IMR-90 (cell line): ENCODE data around the gene FXYD5. TPM values are rescaled to one million over a fixed set of nuclear protein-coding genes. Genes with fewer than 3 reads are reported as not detected.

Experiments
- ATAC-seq: fragments of 200-7000 bp; cut with Tn5 transposase; 2 replicates; pipeline ENCODE4 v1.9.1; 2020; ENCODE audit warnings: low read depth, mild to moderate bottlenecking, moderate library complexity
- BruUV-seq: library from RNA; stranded (reverse); fragments of 400-500 nt; replicated peaks from 2 replicates; lab custom pipeline; 2021; lab: Mats Ljungman, UMichigan
- CTCF ChIA-PET: fragments of 300-600 bp; formaldehyde crosslinking; extraction: SDS; loops from one replicate; lab custom pipeline; 2021; ENCODE audit warnings: antibody characterized with exemption; lab: Yijun Ruan, JAX
- POLR2A ChIA-PET: fragments of 300-600 bp; sonication (Branson Sonifier 250); formaldehyde crosslinking; loops from one replicate; lab custom pipeline; 2022; ENCODE audit warnings: antibody characterized with exemption; ENCODE audit not compliant: unreplicated experiment; lab: Charles Lee
- DNase-seq: peaks from one replicate; pipeline ENCODE4 v3.0.0; 2013
- H2AFZ ChIP-seq: replicated peaks from 2 replicates; pipeline ENCODE3; 2013; ENCODE audit warnings: low read length, mild to moderate bottlenecking; ENCODE audit not compliant: poor library complexity
- H2AK5ac ChIP-seq: 2 replicates; pipeline ENCODE4 v1.6.1; 2013; ENCODE audit warnings: low read depth, low read length, inconsistent platforms
- H2AK9ac ChIP-seq: replicated peaks from 2 replicates; pipeline ENCODE3; 2013; ENCODE audit warnings: mild to moderate bottlenecking, low read depth, low read length, moderate library complexity; ENCODE audit not compliant: poor library complexity
- H2BK120ac ChIP-seq: 2 replicates; pipeline ENCODE4 v1.6.1; 2013; ENCODE audit warnings: low read depth, low read length, inconsistent platforms
- H2BK15ac ChIP-seq: 3 replicates; pipeline ENCODE4 v1.6.1; 2013; ENCODE audit warnings: low read depth, low read length, inconsistent platforms
- H2BK20ac ChIP-seq: 2 replicates; pipeline ENCODE4 v1.6.1; 2013; ENCODE audit warnings: low read depth, mild to moderate bottlenecking, inconsistent platforms, low read length, moderate library complexity
- H2BK5ac ChIP-seq: 2 replicates; pipeline ENCODE4 v1.6.1; 2013; ENCODE audit warnings: mild to moderate bottlenecking, low read depth, low read length, inconsistent platforms; ENCODE audit not compliant: poor library complexity, severe bottlenecking
- H3K14ac ChIP-seq: replicated peaks from 2 replicates; pipeline ENCODE4 v1.6.1; 2013; ENCODE audit warnings: low read depth, low read length, inconsistent platforms
- H3K18ac ChIP-seq: 2 replicates; pipeline ENCODE4 v1.6.1; 2013; ENCODE audit warnings: low read depth, low read length, control low read depth
- H3K23ac ChIP-seq: 2 replicates; pipeline ENCODE4 v1.6.1; 2013; ENCODE audit warnings: low read depth, low read length, inconsistent platforms
- H3K27ac ChIP-seq: 2 replicates; pipeline ENCODE4 v1.5.1; 2013; ENCODE audit warnings: mild to moderate bottlenecking, control low read depth, low read length; ENCODE audit not compliant: insufficient read depth
- H3K27me3 ChIP-seq: 2 replicates; pipeline ENCODE4 v1.6.1; 2013; ENCODE audit warnings: low read length; ENCODE audit not compliant: control insufficient read depth, insufficient read depth
- H3K36me3 ChIP-seq: 2 replicates; pipeline ENCODE4 v1.6.1; 2013; ENCODE audit warnings: low read length, mixed read lengths; ENCODE audit not compliant: control insufficient read depth, insufficient read depth
- H3K4ac ChIP-seq: 2 replicates; pipeline ENCODE4 v1.6.1; 2013; ENCODE audit warnings: low read depth, low read length, inconsistent platforms
- H3K4me1 ChIP-seq: 2 replicates; pipeline ENCODE4 v1.6.1; 2013; ENCODE audit warnings: low read length, mixed read lengths; ENCODE audit not compliant: control insufficient read depth, insufficient read depth
- H3K4me2 ChIP-seq: 2 replicates; pipeline ENCODE4 v1.6.1; 2013; ENCODE audit warnings: low read depth, mild to moderate bottlenecking, control low read depth, low read length, moderate library complexity
- H3K4me3 ChIP-seq: 2 replicates; pipeline ENCODE4 v1.5.1; 2013; ENCODE audit warnings: low read depth, mild to moderate bottlenecking, control low read depth, low read length, moderate library complexity; ENCODE audit not compliant: insufficient read depth
- H3K56ac ChIP-seq: 2 replicates; pipeline ENCODE4 v1.6.1; 2013; ENCODE audit warnings: low read length, inconsistent platforms; ENCODE audit not compliant: insufficient read depth; ENCODE audit errors: extremely low read depth
- H3K79me1 ChIP-seq, 2 experiments: 2 replicates each; pipeline ENCODE4 v1.6.1; 2013; ENCODE audit warnings: low read length in 2 of 2, inconsistent platforms in 1 of 2, low read depth in 1 of 2
- H3K9ac ChIP-seq: 2 replicates; pipeline ENCODE4 v1.6.1; 2013; ENCODE audit warnings: low read depth, low read length, control low read depth
- H3K9me1 ChIP-seq: 2 replicates; pipeline ENCODE4 v1.6.1; 2013; ENCODE audit warnings: low read length, inconsistent platforms; ENCODE audit not compliant: insufficient read depth
- H3K9me3 ChIP-seq: 2 replicates; pipeline ENCODE4 v1.6.1; 2013; ENCODE audit warnings: low read length; ENCODE audit not compliant: control insufficient read depth, insufficient read depth
- H4K20me1 ChIP-seq: 2 replicates; pipeline ENCODE4 v1.6.1; 2013; ENCODE audit warnings: low read length, inconsistent platforms; ENCODE audit not compliant: insufficient read depth
- H4K5ac ChIP-seq: 2 replicates; pipeline ENCODE4 v1.6.1; 2013; ENCODE audit warnings: mild to moderate bottlenecking, low read depth, low read length, control low read depth
- H4K8ac ChIP-seq, 2 experiments: 2 replicates each; pipeline ENCODE4 v1.6.1; 2013; ENCODE audit warnings: low read depth in 2 of 2, low read length in 2 of 2, control low read depth in 1 of 2, inconsistent platforms in 1 of 2
- H4K91ac ChIP-seq: 2 replicates; pipeline ENCODE4 v1.6.1; 2013; ENCODE audit warnings: low read depth, low read length, inconsistent platforms; ENCODE audit not compliant: insufficient read depth
- BHLHE40 ChIP-seq: fragments of 150-350 bp; IDR thresholded peaks from 2 replicates; pipeline ENCODE4 v1.6.1; 2016; ENCODE audit warnings: mild to moderate bottlenecking, low read depth, low read length
- CEBPB ChIP-seq: IDR thresholded peaks from 2 replicates; pipeline ENCODE4 v1.6.1; 2012; ENCODE audit warnings: low read depth, low read length, improper control_type of control experiment
- CHD1 ChIP-seq: IDR thresholded peaks from 2 replicates; pipeline ENCODE4 v1.6.1; 2012; ENCODE audit warnings: low read depth, low read length, improper control_type of control experiment
- FOS ChIP-seq: fragments of 150-350 bp; IDR thresholded peaks from 2 replicates; pipeline ENCODE4 v1.6.1; 2016; ENCODE audit warnings: low read depth, low read length
- MAFK ChIP-seq: IDR thresholded peaks from 2 replicates; pipeline ENCODE4 v1.6.1; 2012; ENCODE audit warnings: low read depth, low read length, improper control_type of control experiment
- MAZ ChIP-seq: IDR thresholded peaks from 2 replicates; pipeline ENCODE4 v1.6.1; 2012; ENCODE audit warnings: low read depth, mild to moderate bottlenecking, low read length, improper control_type of control experiment, moderate library complexity, borderline replicate concordance
- MXI1 ChIP-seq: IDR thresholded peaks from 2 replicates; pipeline ENCODE4 v1.6.1; 2012; ENCODE audit warnings: low read depth, mild to moderate bottlenecking, low read length, moderate library complexity, borderline replicate concordance
- NFE2L2 ChIP-seq: fragments of 150-350 bp; IDR thresholded peaks from 2 replicates; pipeline ENCODE4 v1.6.1; 2016; ENCODE audit warnings: low read depth, mild to moderate bottlenecking, low read length
- POLR2A ChIP-seq: IDR thresholded peaks from 2 replicates; pipeline ENCODE4 v1.6.1; 2012; ENCODE audit warnings: mild to moderate bottlenecking, low read depth, low read length
- RAD21 ChIP-seq: IDR thresholded peaks from 2 replicates; pipeline ENCODE4 v1.6.1; 2012; ENCODE audit warnings: low read length, improper control_type of control experiment
- RCOR1 ChIP-seq: IDR thresholded peaks from 2 replicates; pipeline ENCODE4 v1.6.1; 2012; ENCODE audit warnings: mild to moderate bottlenecking, low read length, improper control_type of control experiment; ENCODE audit not compliant: insufficient replicate concordance
- RFX5 ChIP-seq: IDR thresholded peaks from 2 replicates; pipeline ENCODE4 v1.8.0; 2012; ENCODE audit warnings: low read depth, mild to moderate bottlenecking, low read length, moderate library complexity
- SMC3 ChIP-seq: fragments of 150-350 bp; IDR thresholded peaks from 2 replicates; pipeline ENCODE4 v1.6.1; 2016; ENCODE audit warnings: low read depth, mild to moderate bottlenecking, antibody characterized with exemption, low read length, moderate library complexity
- WGBS, 2 experiments: methylation state at CpG; one replicate each; pipeline versions ENCODE4 v1.1.5 to v1.1.7; 2013; ENCODE audit warnings: missing lambda C conversion rate in 2 of 2; ENCODE audit not compliant: insufficient read length in 1 of 2; ENCODE audit errors: extremely low coverage in 2 of 2; 5-methylcytosine and 5-hydroxymethylcytosine counted together
- dilution Hi-C: fragments of 300-500 bp; cut with HindIII; formaldehyde crosslinking; loops from one replicate; pipeline ENCODE4 v1.14.3; 2018; ENCODE audit warnings: low sequenced_read_pairs; ENCODE audit not compliant: unreplicated experiment
- in situ Hi-C: fragments of 300-500 bp; cut with MboI; formaldehyde crosslinking; loops from 3 replicates; pipeline ENCODE4 v1.14.3; 2019; ENCODE audit warnings: low sequenced_read_pairs, inconsistent platforms, mixed read lengths
- intact Hi-C: fragments of 100-400 bp; cut with micrococcal nuclease; formaldehyde crosslinking; loops from 2 replicates; pipeline ENCODE4 v1.10.0; 2022
- polyA plus RNA-seq, 3 experiments: library from polyadenylated mRNA; depleted of rRNA; stranded (reverse); fragments of >200 nt; gene quantifications; 2 replicates each; pipeline ENCODE4 v1.2.3, GENCODE V29; 2012; ENCODE audit warnings: low replicate concordance in 1 of 3
- total RNA-seq: library from RNA; depleted of rRNA; stranded (reverse); fragments of >200 nt; gene quantifications from 2 replicates; pipeline ENCODE4 v1.2.3, GENCODE V29; 2012
- TF ChIP-seq, protein P1 (sequence below): fragments of 150-350 bp; IDR thresholded peaks from 2 replicates; pipeline ENCODE4 v1.6.1; 2016; ENCODE audit warnings: low read depth, mild to moderate bottlenecking, low read length, moderate library complexity, borderline replicate concordance
- TF ChIP-seq, protein P2 (sequence below): fragments of 150-350 bp; IDR thresholded peaks from 2 replicates; pipeline ENCODE4 v1.6.1; 2017; ENCODE audit warnings: mild to moderate bottlenecking, antibody characterized with exemption, low read length, low read depth

FXYD5 gene
- total and polyA plus RNA-seq, 2 of the 4 experiments (the other 2 are of a cell fraction): 53.6 to 245 TPM

DNA sequence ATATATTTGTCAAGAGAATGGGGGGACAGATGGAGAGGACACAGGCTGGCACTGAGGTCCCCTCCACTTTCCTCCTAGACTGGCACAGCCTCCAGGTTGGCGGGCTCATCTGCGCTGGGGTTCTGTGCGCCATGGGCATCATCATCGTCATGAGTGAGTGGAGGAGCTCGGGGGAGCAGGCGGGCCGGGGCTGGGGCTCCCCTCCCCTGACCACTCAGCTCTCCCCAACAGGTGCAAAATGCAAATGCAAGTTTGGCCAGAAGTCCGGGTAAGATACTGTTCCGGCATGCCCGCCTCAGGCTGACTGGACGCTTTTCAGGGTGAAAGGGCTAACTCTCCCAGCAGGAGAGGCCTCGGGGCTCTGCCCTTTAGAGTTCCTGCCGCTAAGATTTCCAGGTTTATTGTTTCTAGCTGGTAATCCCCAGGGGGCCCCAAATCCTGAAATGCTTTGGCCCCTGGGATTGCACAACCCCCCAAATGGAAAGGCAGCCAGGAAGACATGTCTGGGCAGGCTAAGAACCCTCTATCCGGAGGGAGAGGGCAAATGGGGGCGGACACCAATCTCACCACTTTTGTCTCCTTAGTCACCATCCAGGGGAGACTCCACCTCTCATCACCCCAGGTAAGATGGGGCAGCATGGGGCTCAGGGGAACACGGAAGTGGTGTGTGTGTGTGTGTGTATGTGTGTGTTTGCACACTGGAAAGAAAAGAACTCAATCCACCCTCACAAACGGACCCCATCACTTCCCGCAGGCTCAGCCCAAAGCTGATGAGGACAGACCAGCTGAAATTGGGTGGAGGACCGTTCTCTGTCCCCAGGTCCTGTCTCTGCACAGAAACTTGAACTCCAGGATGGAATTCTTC is 31.6 kb upstream of the FXYD5 start:
- Histone ChIP-seq H2BK120ac (no peak overlapping the region), H4K8ac (0 out of 4 replicates have a peak overlapping the region, but pooled peaks of 1 of the 2 experiments have one; percentile 35), H2BK20ac (no peak overlapping the region), H2BK5ac (no peak overlapping the region), H2AK5ac (peak overlapping the region; percentile 12; the same call in 1 of the 2 replicates), H3K56ac (no peak overlapping the region), H3K27me3 (no peaks in the 10 kb centered on the region; the same call in 1 of the 2 replicates), H3K18ac (no peak overlapping the region), H4K91ac (no peak overlapping the region; the same call in 1 of the 2 replicates), H3K27ac (no peak overlapping the region), H3K23ac (no peak overlapping the region), H4K5ac (no peak overlapping the region), H3K9ac (no peak overlapping the region), H3K79me1 (0 out of 4 replicates have a peak, but pooled peaks cover 0 to 7% of the 10 kb centered on the region in 2 experiments), H2BK15ac (no peak overlapping the region), H3K14ac (no peak overlapping the region), H3K4me3 (no peak overlapping the region), H3K4me2 (no peak overlapping the region), H3K9me1 (peaks cover 7% of the 10 kb centered on the region; the same call in 1 of the 2 replicates), H3K4me1 (peaks cover 2% of the 10 kb centered on the region; the same call in 1 of the 2 replicates), H2AFZ (no peak overlapping the region), H3K4ac (no peak overlapping the region), H3K9me3 (no peaks in the 10 kb centered on the region), H3K36me3 (no peaks in the 10 kb centered on the region), H2AK9ac (peak overlapping the region; percentile 79), H4K20me1 (no peaks in the 10 kb centered on the region)
- in situ Hi-C loops (no loop called here), intact Hi-C loops (no loop called here), dilution Hi-C loops (no loop called here)
- WGBS, 2 experiments: 86% methylated on average over 1 of the region's 19 CpGs; no CpG with 5 or more reads in 1 of the 2 experiments
- ChIA-PET CTCF (no interaction called here), POLR2A (no interaction called here)
- DNase-seq (no peak), ATAC-seq (no peak)
- no TSS peak for BruUV-seq
- TF ChIP-seq RCOR1: no peak
- TF ChIP-seq, protein P1, sequence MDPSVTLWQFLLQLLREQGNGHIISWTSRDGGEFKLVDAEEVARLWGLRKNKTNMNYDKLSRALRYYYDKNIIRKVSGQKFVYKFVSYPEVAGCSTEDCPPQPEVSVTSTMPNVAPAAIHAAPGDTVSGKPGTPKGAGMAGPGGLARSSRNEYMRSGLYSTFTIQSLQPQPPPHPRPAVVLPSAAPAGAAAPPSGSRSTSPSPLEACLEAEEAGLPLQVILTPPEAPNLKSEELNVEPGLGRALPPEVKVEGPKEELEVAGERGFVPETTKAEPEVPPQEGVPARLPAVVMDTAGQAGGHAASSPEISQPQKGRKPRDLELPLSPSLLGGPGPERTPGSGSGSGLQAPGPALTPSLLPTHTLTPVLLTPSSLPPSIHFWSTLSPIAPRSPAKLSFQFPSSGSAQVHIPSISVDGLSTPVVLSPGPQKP: no peak
- TF ChIP-seq RAD21: no peak
- TF ChIP-seq MXI1: no peak
- no peak for TF ChIP-seq BHLHE40
- no peak for TF ChIP-seq MAZ
- TF ChIP-seq RFX5: no peak
- TF ChIP-seq, protein P2, sequence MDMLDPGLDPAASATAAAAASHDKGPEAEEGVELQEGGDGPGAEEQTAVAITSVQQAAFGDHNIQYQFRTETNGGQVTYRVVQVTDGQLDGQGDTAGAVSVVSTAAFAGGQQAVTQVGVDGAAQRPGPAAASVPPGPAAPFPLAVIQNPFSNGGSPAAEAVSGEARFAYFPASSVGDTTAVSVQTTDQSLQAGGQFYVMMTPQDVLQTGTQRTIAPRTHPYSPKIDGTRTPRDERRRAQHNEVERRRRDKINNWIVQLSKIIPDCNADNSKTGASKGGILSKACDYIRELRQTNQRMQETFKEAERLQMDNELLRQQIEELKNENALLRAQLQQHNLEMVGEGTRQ: no peak
- TF ChIP-seq MAFK: no peak
- TF ChIP-seq CEBPB: no peak
- no peak for TF ChIP-seq SMC3
- TF ChIP-seq FOS: no peak
- no peak for TF ChIP-seq POLR2A
- TF ChIP-seq NFE2L2: no peak
- no peak for TF ChIP-seq CHD1
